ENCODE measurements around the gene SPNS2.
A peak's percentile ranks its signal among the peaks of the same experiment; 100 is the strongest.

The SPNS2 gene

GRCh38 chr17:4551141-4551540 lies 52.5 kb downstream of the SPNS2 start:
- H3K4me1 Mint-ChIP-seq = peaks cover 27% of the 10 kb centered on the region
- DNase-seq (no peak), ATAC-seq (peak; percentile 12)
- peaks cover 36% of the 10 kb centered on the region for H3K36me3 Mint-ChIP-seq (ENCODE audit: low read depth)
- no peaks in the 10 kb centered on the region for H3K9me3 Mint-ChIP-seq
- no peaks in the 10 kb centered on the region for H3K27me3 Mint-ChIP-seq
- H3K4me3 Mint-ChIP-seq = no peak overlapping the region
- H3K27ac Mint-ChIP-seq = no peak overlapping the region

GRCh38 chr17:4551796-4552525 lies 53.3 kb downstream of the SPNS2 start:
- ATAC-seq (no peak), DNase-seq (no peak)
- H3K27me3 Mint-ChIP-seq = no peaks in the 10 kb centered on the region
- H3K27ac Mint-ChIP-seq = no peak overlapping the region
- H3K4me3 Mint-ChIP-seq = no peak overlapping the region
- H3K9me3 Mint-ChIP-seq = no peaks in the 10 kb centered on the region
- H3K36me3 Mint-ChIP-seq (ENCODE audit: low read depth) = peaks cover 33% of the 10 kb centered on the region
- peaks cover 29% of the 10 kb centered on the region for H3K4me1 Mint-ChIP-seq

GRCh38 chr17:4553669-4554068 lies 55.0 kb downstream of the SPNS2 start:
- H3K27ac Mint-ChIP-seq = peak overlapping the region; percentile 83
- peaks cover 33% of the 10 kb centered on the region for H3K36me3 Mint-ChIP-seq (ENCODE audit: low read depth)
- no peaks in the 10 kb centered on the region for H3K27me3 Mint-ChIP-seq
- ATAC-seq = no peak
- DNase-seq = no peak
- no peaks in the 10 kb centered on the region for H3K9me3 Mint-ChIP-seq
- peaks cover 30% of the 10 kb centered on the region for H3K4me1 Mint-ChIP-seq
- H3K4me3 Mint-ChIP-seq = peak overlapping the region; percentile 95

- H3K4me3 Mint-ChIP-seq = peak overlapping the region; percentile 95
- H3K27ac Mint-ChIP-seq = peak overlapping the region; percentile 83
- ATAC-seq (no peak), DNase-seq (no peak)
- peaks cover 30% of the 10 kb centered on the region for H3K4me1 Mint-ChIP-seq
- no peaks in the 10 kb centered on the region for H3K27me3 Mint-ChIP-seq
- H3K36me3 Mint-ChIP-seq (ENCODE audit: low read depth) = peaks cover 29% of the 10 kb centered on the region
- no peaks in the 10 kb centered on the region for H3K9me3 Mint-ChIP-seq
Observed at GRCh38 chr17:4554441-4554996, 55.8 kb downstream of the SPNS2 start.

GRCh38 chr17:4554997-4555799 lies 56.5 kb downstream of the SPNS2 start, which contains the start of gene MYBBP1A:
Gene MYBBP1A, minus strand, starts transcription at chr17:4555384. Its CDS starts 60 bp downstream, at chr17:4555324.
- DNase-seq (peak; percentile 99), ATAC-seq (peak; percentile 93)
- no peaks in the 10 kb centered on the region for H3K27me3 Mint-ChIP-seq
- H3K36me3 Mint-ChIP-seq (ENCODE audit: low read depth) = peaks cover 29% of the 10 kb centered on the region
- peaks cover 30% of the 10 kb centered on the region for H3K4me1 Mint-ChIP-seq
- peak within 1 kb of the TSS; percentile 83 for H3K27ac Mint-ChIP-seq
- H3K4me3 Mint-ChIP-seq = peak within 1 kb of the TSS; percentile 95
- H3K9me3 Mint-ChIP-seq = no peaks in the 10 kb centered on the region

- Mint-ChIP-seq H3K27ac (peak overlapping the region; percentile 83), H3K9me3 (no peaks in the 10 kb centered on the region), H3K36me3 (ENCODE audit: low read depth) (peaks cover 26% of the 10 kb centered on the region), H3K4me3 (peak overlapping the region; percentile 95), H3K27me3 (no peaks in the 10 kb centered on the region), H3K4me1 (peaks cover 28% of the 10 kb centered on the region)
- ATAC-seq = no peak
- no peak for DNase-seq
Observed at GRCh38 chr17:4555873-4556759, 57.4 kb downstream of the SPNS2 start.

- DNase-seq (no peak), ATAC-seq (no peak)
- peaks cover 34% of the 10 kb centered on the region for H3K4me1 Mint-ChIP-seq
- H3K4me3 Mint-ChIP-seq = no peak overlapping the region
- no peaks in the 10 kb centered on the region for H3K9me3 Mint-ChIP-seq
- no peak overlapping the region for H3K27ac Mint-ChIP-seq
- H3K36me3 Mint-ChIP-seq (ENCODE audit: low read depth) = peaks cover 18% of the 10 kb centered on the region
- no peaks in the 10 kb centered on the region for H3K27me3 Mint-ChIP-seq
Observed at GRCh38 chr17:4556996-4557395, 58.3 kb downstream of the SPNS2 start.

GRCh38 chr17:4557626-4558346 lies 59.1 kb downstream of the SPNS2 start:
- Mint-ChIP-seq H3K36me3 (ENCODE audit: low read depth) (peaks cover 13% of the 10 kb centered on the region), H3K27ac (no peak overlapping the region), H3K4me1 (peaks cover 42% of the 10 kb centered on the region), H3K4me3 (peak overlapping the region; percentile 11), H3K27me3 (no peaks in the 10 kb centered on the region), H3K9me3 (no peaks in the 10 kb centered on the region)
- ATAC-seq = no peak
- DNase-seq = no peak

- H3K4me1 Mint-ChIP-seq = peaks cover 47% of the 10 kb centered on the region
- no peaks in the 10 kb centered on the region for H3K27me3 Mint-ChIP-seq
- H3K4me3 Mint-ChIP-seq = peak overlapping the region; percentile 11
- peaks cover 13% of the 10 kb centered on the region for H3K36me3 Mint-ChIP-seq (ENCODE audit: low read depth)
- H3K27ac Mint-ChIP-seq = no peak overlapping the region
- DNase-seq = no peak
- no peaks in the 10 kb centered on the region for H3K9me3 Mint-ChIP-seq
- no peak for ATAC-seq
Observed at GRCh38 chr17:4558347-4558971, 59.8 kb downstream of the SPNS2 start.

- no peak for ATAC-seq
- no peak for DNase-seq
- Mint-ChIP-seq H3K4me1 (peaks cover 44% of the 10 kb centered on the region), H3K4me3 (no peak overlapping the region), H3K27ac (no peak overlapping the region), H3K9me3 (no peaks in the 10 kb centered on the region), H3K27me3 (no peaks in the 10 kb centered on the region), H3K36me3 (ENCODE audit: low read depth) (peaks cover 5% of the 10 kb centered on the region)
Observed at GRCh38 chr17:4559139-4559791, 60.6 kb downstream of the SPNS2 start.

- no peak for ATAC-seq
- Mint-ChIP-seq H3K27me3 (no peaks in the 10 kb centered on the region), H3K9me3 (no peaks in the 10 kb centered on the region), H3K36me3 (ENCODE audit: low read depth) (no peaks in the 10 kb centered on the region), H3K4me3 (no peak overlapping the region), H3K4me1 (peaks cover 40% of the 10 kb centered on the region), H3K27ac (no peak overlapping the region)
- DNase-seq = no peak
Observed at GRCh38 chr17:4559966-4560365, 61.3 kb downstream of the SPNS2 start.

GRCh38 chr17:4560421-4560820 lies 61.7 kb downstream of the SPNS2 start, which contains the start of gene GGT6:
Gene GGT6, minus strand, starts transcription at chr17:4560577. Its CDS starts 56 bp downstream, at chr17:4560521.
- H3K27ac Mint-ChIP-seq = no peak within 1 kb of the TSS
- no peaks in the 10 kb centered on the region for H3K36me3 Mint-ChIP-seq (ENCODE audit: low read depth)
- H3K27me3 Mint-ChIP-seq = no peaks in the 10 kb centered on the region
- DNase-seq (no peak), ATAC-seq (no peak)
- H3K4me3 Mint-ChIP-seq = no peak within 1 kb of the TSS
- H3K9me3 Mint-ChIP-seq = no peaks in the 10 kb centered on the region
- peaks cover 38% of the 10 kb centered on the region for H3K4me1 Mint-ChIP-seq

GRCh38 chr17:4560837-4561256 lies 62.2 kb downstream of the SPNS2 start:
- H3K9me3 Mint-ChIP-seq = no peaks in the 10 kb centered on the region
- ATAC-seq = no peak
- no peak for DNase-seq
- H3K27me3 Mint-ChIP-seq = no peaks in the 10 kb centered on the region
- no peak overlapping the region for H3K4me3 Mint-ChIP-seq
- no peak overlapping the region for H3K27ac Mint-ChIP-seq
- peaks cover 38% of the 10 kb centered on the region for H3K4me1 Mint-ChIP-seq
- H3K36me3 Mint-ChIP-seq (ENCODE audit: low read depth) = no peaks in the 10 kb centered on the region

Data from activated naive CD8-positive, alpha-beta T cell treated with anti-CD3 and anti-CD28 coated beads, Interleukin-2, amount 50 U/mL, for 24 hours (primary cell).